Choroid plexus epithelial cell (primary cell): ENCODE measurements around the gene TXNDC16.

Source experiments
- DNase-seq: peaks from one replicate; pipeline ENCODE4 v3.0.0-alpha.2; 2010; ENCODE audit warnings: low read depth
- H3K4me3 ChIP-seq: 2 replicates; pipeline ENCODE4 v1.5.1; 2011; ENCODE audit warnings: low read depth, mild to moderate bottlenecking, control low read depth, low read length, moderate library complexity
- CTCF ChIP-seq: conservative IDR thresholded peaks from 2 replicates; pipeline ENCODE4 v1.5.1; 2011; ENCODE audit warnings: low read depth, mild to moderate bottlenecking, control low read depth, inconsistent platforms, low read length, moderate library complexity

Gene TXNDC16

GRCh38 chr14:52399104-52399503, 153.2 kb downstream of the TXNDC16 start:
- DNase-seq: no peak
- TF ChIP-seq CTCF: no peak
- no peak overlapping the region for H3K4me3 ChIP-seq

- no peak overlapping the region for H3K4me3 ChIP-seq
- TF ChIP-seq CTCF: no peak
- DNase-seq: peak; percentile 45
Measured at GRCh38 chr14:52397844-52398243, 154.5 kb downstream of the TXNDC16 start.

- no peak for DNase-seq
- no peak for TF ChIP-seq CTCF
- H3K4me3 ChIP-seq: no peak overlapping the region
Measured at GRCh38 chr14:52395728-52396127, 156.6 kb downstream of the TXNDC16 start.

- no peak for TF ChIP-seq CTCF
- no peak overlapping the region for H3K4me3 ChIP-seq
- DNase-seq: peak; percentile 39
Measured at GRCh38 chr14:52391881-52392615, 160.3 kb downstream of the TXNDC16 start.
